GOT3 (cell line): ENCODE measurements around the gene AMPD1.

Source experiments
- DNase-seq: peaks from one replicate; lab custom pipeline; 2025; ENCODE audit warnings: mixed read lengths; lab: John Stamatoyannopoulos, UW

The AMPD1 gene

DNA sequence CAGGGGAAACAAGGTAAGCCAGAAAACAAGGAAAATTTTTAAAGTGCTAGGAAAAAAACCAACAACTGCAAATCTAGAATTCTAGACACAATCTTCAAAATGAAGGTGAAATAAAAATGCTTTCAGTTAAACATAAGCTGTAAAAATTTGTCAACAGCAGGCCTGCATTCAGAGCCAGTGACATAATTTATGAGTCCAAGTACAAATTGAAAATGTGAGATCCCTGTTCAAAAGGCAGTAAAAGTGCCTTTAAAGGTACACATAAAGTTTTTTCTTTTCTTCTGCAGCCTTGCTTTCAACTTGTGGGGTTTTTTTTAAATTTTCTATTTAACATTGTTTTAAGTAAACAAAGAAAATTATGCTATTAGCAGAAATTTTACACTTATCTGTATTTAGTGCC lies 62.9 kb downstream of the AMPD1 start:
- DNase-seq, result no peak

DNA sequence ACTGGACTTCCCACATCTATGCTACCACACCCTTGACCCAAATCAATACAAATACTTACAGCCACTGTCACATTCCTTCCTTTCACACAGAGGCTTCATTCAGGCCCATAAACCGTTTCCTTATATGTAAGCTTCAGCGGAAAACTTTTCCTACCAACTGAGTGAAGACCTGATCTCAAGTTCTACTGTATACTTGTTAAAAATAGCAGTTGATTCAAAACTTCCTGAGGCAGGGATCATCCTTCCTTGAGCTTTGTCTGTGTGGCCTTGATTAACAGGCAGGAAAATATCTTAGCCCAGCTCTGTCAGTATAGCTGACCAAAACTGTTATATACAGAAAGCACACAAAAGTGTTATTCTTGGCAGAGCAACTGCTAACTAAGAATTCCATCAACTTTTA lies 68.2 kb downstream of the AMPD1 start:
- no peak for DNase-seq

- DNase-seq, result no peak
Measured at GRCh38 chr1:114623364-114623763, 72.0 kb downstream of the AMPD1 start.
